Dermis microvascular lymphatic vessel endothelial cell (primary cell): ENCODE data around the gene NPS. TPM values are rescaled to one million over a fixed set of nuclear protein-coding genes. Genes with fewer than 3 reads are reported as not detected.

Source experiments
- DNase-seq, 2 donors: peaks; one replicate each; pipeline versions ENCODE4 v3.0.0 to v3.0.0-alpha.2; 2010; ENCODE audit warnings: low read depth in 2 of 2
- total RNA-seq: library from RNA; depleted of rRNA; stranded (reverse); fragments of >200 nt; gene quantifications from 2 replicates; pipeline ENCODE4 v1.2.1, GENCODE V29; 2014

The NPS gene
- total RNA-seq, 1 donor from 2014 or later: not detected

DNA sequence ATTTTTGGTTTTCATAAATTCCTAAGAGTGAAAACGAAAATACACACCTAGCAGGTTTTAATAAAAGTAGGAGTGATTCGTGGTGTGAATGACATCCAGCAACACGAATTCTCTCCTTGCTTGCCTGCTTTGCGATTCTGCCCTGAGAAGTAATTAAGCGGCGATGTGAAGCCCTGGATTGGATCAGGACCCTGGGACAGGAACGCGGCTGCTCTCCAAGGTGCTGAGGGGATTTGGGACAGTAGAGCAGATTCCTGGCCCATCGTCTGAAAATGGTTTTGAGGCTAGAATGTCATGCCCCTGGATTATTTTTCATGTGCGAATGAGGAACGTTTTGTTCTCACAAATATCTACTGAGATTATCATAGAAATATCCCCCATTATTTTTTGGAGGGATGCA is 7.8 kb downstream of the NPS start:
- peak in 1 of 2 donors; percentile 27 for DNase-seq

DNA sequence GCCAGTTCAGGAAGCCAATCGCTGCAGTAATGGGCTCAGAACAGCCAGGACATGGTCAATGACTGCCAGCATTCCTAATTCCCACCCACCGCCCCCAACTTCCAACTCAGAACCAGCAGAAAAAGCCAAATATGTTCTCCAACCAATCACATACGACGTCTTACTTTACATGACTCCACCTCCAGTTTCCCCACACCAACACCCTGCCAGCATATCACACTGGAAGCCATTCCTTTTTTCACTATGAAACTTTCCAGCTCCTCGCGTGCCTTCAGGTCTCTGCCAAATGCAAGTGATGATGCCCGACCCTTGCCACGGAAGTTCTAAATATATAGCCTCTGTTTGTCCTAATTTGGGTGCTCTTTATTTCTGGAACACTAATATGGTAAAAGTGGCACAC is 12.5 kb downstream of the NPS start:
- no peak for DNase-seq

DNA sequence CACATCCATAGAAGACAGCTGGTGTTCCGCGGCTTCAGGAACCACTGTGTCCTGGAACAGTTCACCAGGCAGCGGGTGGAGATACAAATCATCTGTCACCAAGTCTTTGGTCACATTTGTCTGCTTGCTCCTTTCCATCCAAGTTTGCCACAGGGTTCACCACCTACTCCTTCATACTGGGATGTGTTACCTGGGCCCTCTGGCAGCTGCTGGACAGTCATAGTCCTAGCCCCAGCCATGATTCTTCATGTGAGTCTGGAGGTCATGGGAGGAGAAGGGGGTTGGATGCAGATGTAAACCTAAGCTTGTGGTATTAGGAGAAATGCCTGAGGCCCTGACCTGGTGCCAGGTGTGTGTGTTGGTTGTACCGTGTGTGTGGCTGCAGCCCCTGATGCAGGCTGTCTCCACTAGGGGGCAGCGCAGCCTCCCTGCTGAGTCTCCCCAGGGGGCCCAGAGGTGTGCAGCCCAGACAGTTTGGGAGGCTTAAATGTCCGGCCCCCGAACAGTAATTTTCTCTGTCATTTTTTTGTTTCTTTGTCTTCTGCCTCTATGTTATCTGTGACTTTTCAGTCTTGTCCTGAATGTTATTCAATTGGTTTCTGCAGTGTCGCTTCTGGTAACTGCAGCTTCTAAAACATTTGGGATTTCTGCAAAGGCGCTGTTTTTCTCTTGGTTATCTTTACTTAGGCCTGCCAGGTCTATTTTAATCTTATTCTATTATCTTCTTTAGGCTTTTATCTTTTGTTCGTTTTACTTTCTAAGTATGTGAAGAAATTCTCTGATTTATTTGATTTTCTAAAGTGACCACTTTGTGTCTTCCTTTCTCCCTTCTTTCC is 14.8 kb downstream of the NPS start:
- peak in 1 of 2 donors; percentile 28 for DNase-seq

DNA sequence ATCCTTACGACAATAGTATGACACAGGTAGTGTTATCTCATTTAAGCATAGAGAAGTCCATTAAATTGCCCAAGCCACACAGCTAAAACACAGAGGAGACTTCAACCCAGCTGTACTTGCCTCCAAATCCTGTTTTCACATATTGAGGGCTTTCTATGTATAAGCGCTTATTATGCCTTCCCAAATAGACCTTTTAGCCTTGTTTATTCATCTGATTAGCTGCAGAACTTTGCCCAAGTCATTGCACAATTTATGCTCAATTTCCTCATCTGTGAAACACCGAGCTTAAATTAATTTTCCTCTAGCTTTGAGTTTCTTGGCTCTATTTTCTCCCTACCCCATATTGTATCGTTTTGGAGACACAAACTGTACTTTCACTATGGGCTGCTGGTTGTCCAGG is 15.5 kb downstream of the NPS start:
- DNase-seq: no peak

DNA sequence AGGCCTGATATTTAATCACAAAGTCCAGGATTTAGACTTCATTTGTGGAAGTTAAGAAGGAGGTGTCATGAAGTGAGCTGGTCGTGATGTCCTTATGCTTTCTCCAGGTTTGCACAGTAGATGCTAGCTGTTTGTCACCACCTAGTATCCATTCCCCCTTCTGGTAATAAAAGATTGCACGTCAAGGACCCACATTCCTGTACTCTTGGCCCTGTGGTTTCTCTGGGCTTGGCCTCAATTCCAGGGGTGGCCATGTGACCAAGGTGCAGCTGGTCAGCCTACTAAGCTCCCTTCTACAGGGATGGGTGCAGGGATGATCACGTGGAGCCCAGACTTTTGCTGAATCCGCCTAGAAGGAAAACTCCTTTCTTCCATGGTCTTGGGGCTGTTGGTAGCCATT is 16.5 kb downstream of the NPS start:
- DNase-seq: no peak

DNA sequence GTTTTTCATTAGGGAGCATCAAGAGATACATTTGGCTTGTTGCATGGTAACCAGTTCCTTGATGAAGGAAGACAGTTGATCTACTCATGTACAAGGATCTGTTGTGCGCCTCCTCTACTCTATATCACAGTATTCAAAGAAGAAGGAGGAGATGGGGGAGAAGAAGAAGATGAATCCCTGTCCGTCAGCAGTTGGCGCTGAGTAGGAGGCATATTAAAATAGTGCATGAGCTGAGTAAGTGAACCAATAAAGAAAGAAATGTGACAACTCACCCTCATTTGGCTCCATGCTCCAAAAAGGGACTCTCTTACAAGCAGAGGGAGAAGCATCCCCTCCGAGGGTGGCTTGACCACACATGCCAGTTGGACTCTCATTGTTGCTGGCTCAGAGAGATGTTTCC is 20.1 kb downstream of the NPS start:
- no peak for DNase-seq

DNA sequence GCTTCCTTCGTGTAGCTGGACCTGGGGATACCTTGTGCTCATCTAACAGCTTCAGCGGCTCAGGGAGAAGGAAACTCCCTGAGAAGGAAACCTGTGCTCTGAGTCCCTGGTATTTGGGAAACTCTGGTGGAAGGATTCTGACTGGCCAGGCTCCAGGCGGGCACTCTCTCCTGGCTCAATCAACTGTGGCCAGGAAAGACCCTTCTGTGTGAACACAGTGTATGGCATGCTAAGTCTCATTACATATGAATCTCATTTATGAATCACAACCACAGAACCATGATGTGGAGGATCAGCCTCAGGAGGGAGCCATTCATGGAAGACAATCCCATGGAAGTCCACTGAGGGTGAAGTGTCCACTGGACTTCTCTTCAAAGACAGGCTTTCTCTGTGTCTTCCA is 20.9 kb downstream of the NPS start:
- no peak for DNase-seq

DNA sequence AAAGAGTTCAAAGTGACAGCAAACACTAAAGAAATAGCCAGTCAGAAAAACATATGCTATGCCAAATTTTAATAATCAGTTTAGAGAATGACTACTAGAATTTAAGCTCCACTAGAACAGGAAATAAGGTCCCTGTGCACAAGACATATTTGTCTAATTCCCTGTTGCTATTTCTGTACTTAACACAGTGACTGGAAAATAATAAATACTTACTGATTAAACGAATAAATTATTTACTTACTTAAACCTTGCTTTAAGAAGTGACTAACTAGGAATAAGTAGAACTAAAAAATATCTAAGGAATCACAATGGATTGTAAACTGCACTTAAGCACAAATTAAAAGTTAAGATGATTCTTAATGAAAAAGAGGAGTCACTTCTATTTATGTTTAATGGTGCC is 22.3 kb downstream of the NPS start:
- no peak for DNase-seq

DNA sequence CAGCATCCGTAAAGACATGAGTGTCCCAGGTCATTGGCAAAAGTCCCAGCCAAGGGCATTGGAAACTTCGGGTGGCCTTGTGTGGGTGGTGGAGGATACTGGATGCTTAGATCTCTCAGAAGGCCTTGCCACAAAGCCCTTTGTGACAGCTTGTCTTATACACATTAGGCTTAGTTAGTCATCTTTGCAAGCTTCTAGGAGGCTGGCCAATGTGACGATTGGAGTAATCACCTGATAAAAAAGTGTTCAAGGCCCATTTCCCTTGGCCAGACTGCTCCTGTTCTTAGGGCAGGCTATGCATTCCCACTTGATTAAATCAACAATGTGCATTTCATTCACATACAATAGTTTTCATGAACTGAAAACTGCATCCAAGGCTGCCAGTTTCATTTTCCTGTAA is 26.9 kb downstream of the NPS start:
- DNase-seq: no peak

DNA sequence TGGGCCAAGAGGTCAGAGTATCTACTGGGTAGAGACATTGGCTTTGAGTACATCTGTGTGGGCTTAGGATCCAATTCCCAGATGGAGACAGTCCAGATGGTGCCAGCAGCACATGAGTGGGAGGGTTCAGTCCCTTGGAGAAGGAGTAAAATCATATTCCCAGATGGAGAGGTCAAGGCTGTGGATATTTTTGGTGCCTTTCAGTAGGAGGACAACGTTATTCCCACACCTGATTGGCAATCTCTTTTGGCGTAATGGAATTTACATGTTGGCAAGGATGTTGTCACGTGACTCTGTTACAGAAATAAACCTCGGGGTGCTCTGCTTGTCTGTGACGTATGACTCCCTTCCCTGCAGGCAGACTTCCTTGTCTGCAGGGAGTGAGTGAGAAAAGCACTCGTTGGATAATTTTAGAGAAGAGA is 27.6 kb downstream of the NPS start:
- no peak for DNase-seq

DNA sequence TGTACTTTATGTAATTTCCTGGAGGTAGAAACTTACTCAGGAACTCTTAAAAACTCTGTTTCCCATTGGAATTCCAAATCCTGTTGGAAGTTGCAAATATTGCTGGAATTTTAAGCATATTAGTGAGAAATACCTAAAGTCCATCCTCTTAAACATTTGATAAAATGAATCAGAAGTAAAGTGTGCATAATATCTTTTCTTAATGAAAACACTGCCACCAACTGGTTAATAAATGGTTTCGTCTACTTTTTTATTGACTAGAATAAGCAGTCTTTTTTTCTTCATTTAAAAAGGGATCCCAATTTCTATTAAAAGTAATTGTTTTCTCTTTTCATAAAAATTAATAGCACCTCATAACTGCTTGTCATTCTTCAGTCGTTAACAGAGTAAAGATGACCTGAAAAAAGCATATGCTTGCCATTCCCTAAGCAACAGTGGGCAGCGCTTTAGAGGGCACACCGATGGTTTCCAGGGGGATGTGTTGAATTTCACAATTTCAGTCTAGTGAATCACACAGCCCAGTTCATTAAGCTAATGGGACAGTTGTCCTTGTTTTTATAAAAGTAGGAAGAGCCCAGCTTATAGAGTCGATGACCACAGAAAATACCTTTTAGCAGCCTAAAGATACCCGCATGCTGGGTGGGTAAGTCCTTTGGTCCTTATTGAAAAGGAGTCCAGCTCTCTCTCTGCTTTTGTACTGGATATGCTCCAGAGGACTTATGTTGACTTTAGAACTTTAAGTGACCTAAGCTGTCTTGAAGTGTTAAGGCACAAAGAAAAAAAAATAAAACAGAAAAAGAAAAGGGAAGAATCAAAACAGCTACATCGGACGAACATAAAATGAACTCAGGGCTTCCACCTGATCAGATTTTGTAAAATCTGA is 28.5 kb downstream of the NPS start:
- DNase-seq: peak in 1 of 2 donors; percentile 22

DNA sequence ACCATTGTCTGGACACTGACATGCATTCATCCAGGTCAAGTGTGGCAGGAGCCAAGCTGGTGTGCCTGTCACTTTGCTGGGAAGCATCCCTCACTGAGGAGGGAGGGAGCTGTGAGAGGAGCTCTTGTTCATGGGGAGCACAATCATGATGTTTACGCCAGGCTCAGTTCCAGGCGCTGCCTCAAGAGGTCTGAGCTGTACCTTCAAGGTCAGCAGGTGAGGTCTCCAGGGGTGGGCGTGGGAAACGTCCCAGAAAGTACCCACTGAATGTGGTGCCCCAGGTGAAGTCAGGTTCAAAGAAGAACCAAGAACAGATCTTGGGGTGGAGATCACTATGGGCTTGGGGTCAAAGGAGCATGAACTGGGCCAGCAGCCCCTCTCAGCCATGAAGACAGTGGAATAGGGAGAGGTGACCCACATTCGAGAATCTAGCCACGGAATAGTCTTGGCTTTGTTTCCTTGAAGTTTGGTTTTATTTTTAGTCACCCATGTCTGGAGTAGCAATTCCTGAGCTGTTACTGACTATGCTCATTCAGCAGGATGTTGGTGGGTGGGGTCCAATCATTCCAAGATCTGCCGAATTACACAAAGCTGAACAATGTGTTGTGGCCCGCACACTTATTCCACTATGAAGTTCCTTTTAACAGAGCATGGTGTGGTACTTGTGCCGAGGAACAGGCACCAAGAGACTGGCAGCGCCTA is 29.3 kb downstream of the NPS start:
- DNase-seq: no peak

DNA sequence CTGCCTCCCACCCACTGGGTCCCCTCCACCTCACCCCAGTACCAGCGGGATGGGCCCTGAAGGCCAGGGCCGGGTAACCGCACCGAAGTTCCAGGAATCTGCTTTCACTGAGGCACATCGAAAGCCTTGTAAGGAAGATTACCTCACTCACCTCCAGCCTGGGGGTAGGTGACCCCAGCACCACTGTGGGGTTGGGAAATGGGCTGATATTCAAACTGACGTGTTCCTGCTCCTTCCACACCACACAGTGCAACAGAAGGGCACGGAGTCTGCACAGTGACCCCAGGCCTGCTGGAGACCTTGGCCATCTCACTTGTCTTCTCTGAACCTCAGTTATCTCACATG is 29.8 kb downstream of the NPS start:
- no peak for DNase-seq

DNA sequence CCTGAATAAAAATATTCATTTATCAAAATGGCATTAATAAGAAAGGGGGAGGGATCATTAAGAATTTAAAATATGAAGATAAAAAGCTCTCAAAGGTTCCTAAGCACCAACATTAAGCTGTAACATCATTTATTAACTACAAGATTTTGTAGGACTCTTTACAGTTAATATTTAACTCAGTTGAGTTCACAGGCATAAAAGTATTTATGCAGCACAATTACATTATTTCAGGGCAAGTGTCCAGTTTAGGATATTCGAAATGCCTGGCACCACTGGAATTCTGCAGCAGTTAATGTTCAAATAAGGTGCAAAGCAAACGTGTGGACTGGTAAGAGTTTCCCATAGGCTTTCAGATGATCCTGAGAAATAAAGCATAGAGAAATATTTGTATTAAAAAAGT is 30.5 kb downstream of the NPS start:
- no peak for DNase-seq

DNA sequence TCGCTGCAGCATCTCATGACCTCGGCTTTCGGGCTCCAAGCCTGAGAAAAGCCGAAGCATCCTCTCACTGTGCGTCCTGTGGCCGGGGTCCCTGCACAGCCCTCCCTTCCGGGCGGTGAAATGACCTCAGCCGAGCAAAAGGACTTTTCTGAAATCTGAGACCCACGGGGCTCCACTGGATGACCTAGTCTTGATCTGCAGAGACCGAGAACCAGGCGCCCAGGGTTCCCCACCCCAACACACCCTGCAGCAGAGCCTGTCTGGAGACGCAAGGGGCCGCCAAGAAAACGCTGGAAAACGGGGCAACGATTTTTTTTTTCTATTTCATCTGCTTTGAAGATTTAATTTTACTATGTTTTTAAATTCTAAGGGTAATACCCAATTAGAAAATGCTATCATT is 31.7 kb downstream of the NPS start:
- DNase-seq: no peak

DNA sequence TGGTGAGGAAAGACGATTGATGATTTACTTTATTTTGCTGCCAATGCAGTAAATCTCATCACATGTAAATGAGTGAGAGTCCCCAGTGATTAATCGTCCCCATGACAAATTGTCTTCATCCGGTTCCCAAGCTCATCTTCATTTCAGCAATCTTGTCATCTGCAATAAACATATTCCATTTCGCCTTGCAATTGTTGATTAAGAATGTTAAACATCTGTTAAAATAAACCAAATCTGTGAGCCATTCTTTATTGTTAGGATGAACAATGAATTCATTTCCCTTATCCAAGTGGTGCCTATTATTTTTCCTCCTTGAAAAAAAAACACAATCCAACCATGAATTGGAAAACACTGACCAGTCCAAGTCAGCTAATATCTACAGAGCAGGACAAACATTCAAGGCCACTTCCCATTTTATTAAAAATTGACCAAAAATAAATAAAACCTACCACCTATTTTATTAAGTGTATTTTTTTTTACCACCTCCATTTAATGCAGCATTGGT is 36.5 kb downstream of the NPS start:
- DNase-seq: peak; percentile 26 to 56

DNA sequence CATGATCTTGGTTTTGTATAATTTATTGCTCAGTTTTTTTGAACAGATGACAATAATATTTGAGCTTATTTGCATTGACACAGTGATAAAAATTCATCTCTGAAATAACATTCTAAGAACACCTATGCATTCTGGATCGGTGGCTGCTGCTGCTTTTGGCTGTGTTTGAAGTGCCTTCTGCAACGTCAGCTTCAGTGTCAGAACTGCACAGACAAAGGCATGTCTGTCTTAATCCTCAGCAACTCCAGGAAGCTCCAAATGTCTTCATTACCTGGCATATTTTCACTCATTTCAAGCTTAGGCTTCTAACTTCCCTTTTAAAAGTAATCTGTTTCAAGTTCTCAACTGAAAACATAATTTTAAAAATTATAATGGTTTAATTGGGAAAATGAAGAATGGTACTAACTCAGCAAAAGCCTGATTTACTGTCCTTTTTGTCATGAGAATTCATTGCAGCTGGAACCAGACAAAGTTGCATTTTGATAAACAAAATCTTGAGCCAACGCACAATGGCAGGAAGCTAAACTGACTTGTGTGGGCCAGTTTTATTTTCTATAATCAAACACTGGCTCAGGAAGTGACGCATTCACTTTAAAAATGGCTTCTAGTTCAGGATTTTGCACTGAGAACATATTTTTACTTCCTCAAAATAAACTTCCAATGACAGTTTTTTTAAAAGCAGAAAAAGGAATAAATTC is 38.7 kb downstream of the NPS start:
- DNase-seq: peak; percentile 59 to 70

DNA sequence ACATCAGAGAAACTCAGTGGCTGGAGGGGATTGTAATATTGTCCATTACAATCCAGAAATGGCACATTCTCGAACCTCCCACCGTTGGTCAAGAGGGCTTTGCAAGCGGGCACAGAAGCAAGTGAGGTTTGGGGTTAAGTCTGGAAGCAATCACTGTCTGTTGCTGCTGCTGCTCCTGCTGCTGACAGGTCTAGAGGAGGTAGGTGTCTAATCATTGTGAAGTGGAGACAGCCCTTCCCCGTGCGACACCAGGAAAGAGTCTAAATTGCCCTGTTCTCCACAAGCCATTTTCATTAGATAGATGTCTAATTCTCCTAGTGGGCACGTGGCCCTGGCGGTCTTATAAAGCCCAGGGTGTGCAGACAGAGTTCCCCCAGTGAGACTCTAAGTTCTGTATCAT is 43.5 kb downstream of the NPS start:
- DNase-seq: no peak

DNA sequence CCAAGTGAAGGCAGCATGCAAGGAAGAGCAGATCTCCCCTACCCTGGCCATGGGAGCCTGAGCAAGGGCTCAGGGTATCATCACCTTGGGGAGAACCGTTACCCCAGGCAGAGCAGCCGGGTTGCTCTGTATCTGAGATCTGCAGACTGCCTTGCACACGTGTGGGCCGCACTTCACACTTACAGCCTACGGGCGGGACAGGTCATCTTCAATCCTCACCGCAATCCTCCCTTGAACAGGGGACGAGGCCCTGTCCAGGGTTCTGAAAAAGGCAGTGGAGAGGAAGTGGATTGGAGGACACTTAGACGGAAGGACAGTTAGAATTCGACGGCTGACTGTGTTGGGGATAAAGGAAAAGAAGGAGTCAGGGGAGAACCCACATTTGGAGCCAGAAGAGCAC is 51.4 kb downstream of the NPS start:
- DNase-seq: no peak
